Mesenchymal stem cell (in vitro differentiated cells and primary cell): ENCODE measurements around the gene PRKAG2.

ENCODE experiments used
- DNase-seq: peaks from one replicate; pipeline ENCODE4 v3.0.0-alpha.2; 2013
- H2AFZ ChIP-seq: one replicate; pipeline ENCODE4 v1.6.1; 2013; ENCODE audit warnings: low read depth, mild to moderate bottlenecking, control low read depth, inconsistent platforms, low read length, moderate library complexity
- H2AK5ac ChIP-seq: 2 replicates; pipeline ENCODE4 v1.6.1; 2013; ENCODE audit warnings: low read length, moderate library complexity, mild to moderate bottlenecking, inconsistent platforms; ENCODE audit not compliant: severe bottlenecking
- H2BK120ac ChIP-seq: one replicate; pipeline ENCODE4 v1.6.1; 2013; ENCODE audit warnings: low read depth, mild to moderate bottlenecking, inconsistent platforms, low read length, moderate library complexity
- H2BK12ac ChIP-seq, 2 experiments: one replicate each; pipeline ENCODE4 v1.6.1; 2013; ENCODE audit warnings: inconsistent platforms in 2 of 2, low read length in 2 of 2, mild to moderate bottlenecking in 2 of 2, moderate library complexity in 2 of 2, control low read depth in 1 of 2
- H2BK15ac ChIP-seq: one replicate; pipeline ENCODE4 v1.6.1; 2013; ENCODE audit warnings: mild to moderate bottlenecking, low read depth, inconsistent platforms; ENCODE audit not compliant: poor library complexity, severe bottlenecking
- H2BK5ac ChIP-seq: 2 replicates; pipeline ENCODE4 v1.6.1; 2013; ENCODE audit warnings: low read depth, mild to moderate bottlenecking, low read length, control low read depth, inconsistent platforms; ENCODE audit not compliant: poor library complexity, severe bottlenecking
- H3K14ac ChIP-seq, 2 experiments: one replicate each; pipeline ENCODE4 v1.6.1; 2013; ENCODE audit warnings: inconsistent platforms in 2 of 2, low read length in 2 of 2, control low read depth in 1 of 2, mild to moderate bottlenecking in 1 of 2, moderate library complexity in 1 of 2
- H3K18ac ChIP-seq, 2 experiments: one replicate each; pipeline ENCODE4 v1.6.1; 2013; ENCODE audit warnings: inconsistent platforms in 2 of 2, low read length in 2 of 2, control low read depth in 1 of 2, low read depth in 1 of 2, mild to moderate bottlenecking in 1 of 2
- H3K23ac ChIP-seq, 2 experiments: one replicate each; pipeline ENCODE4 v1.6.1; 2013; ENCODE audit warnings: inconsistent platforms in 2 of 2, low read length in 2 of 2, mild to moderate bottlenecking in 2 of 2, moderate library complexity in 2 of 2, control low read depth in 1 of 2
- H3K27ac ChIP-seq: 2 replicates; pipeline ENCODE4 v1.5.1; 2013; ENCODE audit warnings: mild to moderate bottlenecking, moderate library complexity, low read length, control low read depth, inconsistent platforms; ENCODE audit not compliant: poor library complexity, severe bottlenecking
- H3K27me3 ChIP-seq, 2 experiments: 2 replicates each; pipeline versions ENCODE4 v1.6.1 to v1.7.0; 2013; ENCODE audit warnings: low read length in 2 of 2, mild to moderate bottlenecking in 2 of 2, moderate library complexity in 2 of 2, control low read depth in 1 of 2, inconsistent platforms in 1 of 2; ENCODE audit not compliant: control insufficient read depth in 1 of 2, insufficient read depth in 1 of 2
- H3K36me3 ChIP-seq, 2 experiments: 2 replicates each; pipeline versions ENCODE4 v1.6.1 to v1.7.0; 2013; ENCODE audit warnings: low read length in 2 of 2, control low read depth in 1 of 2, inconsistent platforms in 1 of 2, low read depth in 1 of 2, mild to moderate bottlenecking in 1 of 2; ENCODE audit not compliant: insufficient read depth in 2 of 2, control insufficient read depth in 1 of 2
- H3K4ac ChIP-seq, 2 experiments: one replicate each; pipeline ENCODE4 v1.6.1; 2013; ENCODE audit warnings: inconsistent platforms in 2 of 2, low read length in 2 of 2, mild to moderate bottlenecking in 2 of 2, moderate library complexity in 2 of 2, control low read depth in 1 of 2, low read depth in 1 of 2
- H3K4me1 ChIP-seq: 2 replicates; pipeline ENCODE4 v1.6.1; 2013; ENCODE audit warnings: low read depth, low read length, control low read depth; ENCODE audit not compliant: control insufficient read depth, insufficient read depth
- H3K4me2 ChIP-seq: 2 replicates; pipeline ENCODE4 v1.6.1; 2013; ENCODE audit warnings: low read length, mild to moderate bottlenecking, inconsistent platforms; ENCODE audit not compliant: poor library complexity, severe bottlenecking
- H3K4me3 ChIP-seq, 2 experiments: 2 replicates each; pipeline versions ENCODE4 v1.5.1 to v1.7.0; 2013; ENCODE audit warnings: low read length in 2 of 2, mild to moderate bottlenecking in 2 of 2, control low read depth in 1 of 2, low read depth in 1 of 2; ENCODE audit not compliant: insufficient read depth in 1 of 2
- H3K79me1 ChIP-seq: replicated peaks from 2 replicates; pipeline ENCODE4 v1.6.1; 2013; ENCODE audit warnings: mild to moderate bottlenecking, control low read depth, low read length, inconsistent platforms; ENCODE audit not compliant: poor library complexity, severe bottlenecking
- H3K9ac ChIP-seq: 2 replicates; pipeline ENCODE4 v1.7.0; 2013; ENCODE audit warnings: mild to moderate bottlenecking, low read length, moderate library complexity
- H3K9me3 ChIP-seq: 2 replicates; pipeline ENCODE4 v1.7.0; 2013; ENCODE audit warnings: mild to moderate bottlenecking, low read length; ENCODE audit not compliant: control insufficient read depth
- H4K8ac ChIP-seq: one replicate; pipeline ENCODE4 v1.6.1; 2013; ENCODE audit warnings: inconsistent platforms, mild to moderate bottlenecking, low read length, moderate library complexity
- H4K91ac ChIP-seq: one replicate; pipeline ENCODE4 v1.6.1; 2013; ENCODE audit warnings: mild to moderate bottlenecking, low read length, inconsistent platforms
- WGBS: methylation state at CpG from one replicate; pipeline ENCODE4 v1.1.7; 2013; ENCODE audit warnings: mixed read lengths; 5-methylcytosine and 5-hydroxymethylcytosine counted together

The PRKAG2 gene

DNA sequence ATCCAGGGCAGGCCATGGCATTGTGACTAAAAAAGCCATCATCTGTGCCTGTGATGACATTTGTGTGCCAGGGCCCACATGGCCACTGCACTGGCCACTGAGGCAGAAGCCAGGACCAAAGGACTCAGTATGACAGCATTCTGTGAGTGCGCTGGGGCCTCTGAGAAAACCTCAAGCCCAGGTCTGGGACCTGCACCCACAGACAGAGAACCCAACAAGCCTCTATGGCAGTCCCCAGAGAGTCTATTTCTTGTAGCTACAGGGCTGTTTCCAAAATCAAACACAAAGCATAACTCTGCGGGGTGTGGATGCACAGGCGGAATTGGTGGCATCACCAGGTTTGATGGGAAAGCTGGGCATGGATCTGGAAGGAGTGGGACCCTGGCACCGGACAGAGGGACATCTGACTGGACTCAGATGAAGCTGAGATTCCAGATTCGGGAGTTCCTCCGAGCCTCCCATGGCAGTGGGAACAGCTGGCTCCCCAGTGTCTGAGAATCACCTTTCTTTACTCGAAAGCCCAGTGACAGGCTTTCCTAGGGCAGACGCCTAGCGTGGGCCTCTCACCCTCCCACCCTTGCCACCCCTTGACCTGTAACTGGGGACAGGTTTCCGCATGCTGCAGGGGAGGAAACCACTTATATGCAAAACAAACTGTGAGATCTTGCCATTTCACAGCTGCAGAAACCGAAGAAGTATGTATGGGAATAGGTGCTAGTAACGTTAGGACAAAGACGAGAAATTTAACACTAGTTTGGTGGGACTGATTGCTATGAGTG is 286.7 kb downstream of the PRKAG2 start:
- H4K8ac ChIP-seq, result no peak overlapping the region
- no peak overlapping the region for H2BK5ac ChIP-seq
- no peak overlapping the region for H2BK15ac ChIP-seq
- peaks cover 22% of the 10 kb centered on the region for H3K4me1 ChIP-seq
- H3K4ac ChIP-seq, result no peak overlapping the region
- H3K27me3 ChIP-seq, result no peaks in the 10 kb centered on the region
- no peak overlapping the region for H2AFZ ChIP-seq
- H3K9ac ChIP-seq, result no peak overlapping the region
- no peak overlapping the region for H3K23ac ChIP-seq
- H3K9me3 ChIP-seq, result no peaks in the 10 kb centered on the region
- H3K4me3 ChIP-seq, result no peak overlapping the region
- H3K79me1 ChIP-seq, result peaks cover 36% of the 10 kb centered on the region
- H3K36me3 ChIP-seq, result peaks cover 16 to 35% of the 10 kb centered on the region in 2 experiments
- H2BK120ac ChIP-seq, result no peak overlapping the region
- no peak overlapping the region for H3K27ac ChIP-seq
- H2AK5ac ChIP-seq, result peak overlapping the region; percentile 28
- DNase-seq, result no peak
- no peak overlapping the region for H2BK12ac ChIP-seq
- WGBS, result 93% methylated on average over 13 of the region's 13 CpGs
- H3K18ac ChIP-seq, result no peak overlapping the region
- H3K14ac ChIP-seq, result no peak overlapping the region
- no peak overlapping the region for H3K4me2 ChIP-seq
- no peak overlapping the region for H4K91ac ChIP-seq

- no peak overlapping the region for H2BK15ac ChIP-seq
- no peak overlapping the region for H3K4me3 ChIP-seq
- H4K91ac ChIP-seq, result no peak overlapping the region
- H3K36me3 ChIP-seq, result peaks cover 13 to 32% of the 10 kb centered on the region in 2 experiments
- no peak overlapping the region for H3K4me2 ChIP-seq
- no peaks in the 10 kb centered on the region for H3K9me3 ChIP-seq
- H2AK5ac ChIP-seq, result no peak overlapping the region
- no peak overlapping the region for H3K27ac ChIP-seq
- peaks cover 39% of the 10 kb centered on the region for H3K79me1 ChIP-seq
- no peak overlapping the region for H2AFZ ChIP-seq
- no peak overlapping the region for H3K4ac ChIP-seq
- H3K14ac ChIP-seq, result no peak overlapping the region
- H3K4me1 ChIP-seq, result peaks cover 20% of the 10 kb centered on the region
- no peak overlapping the region for H4K8ac ChIP-seq
- no peak overlapping the region for H3K18ac ChIP-seq
- H3K27me3 ChIP-seq, result no peaks in the 10 kb centered on the region
- H3K9ac ChIP-seq, result no peak overlapping the region
- H2BK5ac ChIP-seq, result no peak overlapping the region
- no peak for DNase-seq
- H2BK12ac ChIP-seq, result no peak overlapping the region
- 93% methylated on average over 9 of the region's 9 CpGs for WGBS
- no peak overlapping the region for H2BK120ac ChIP-seq
- no peak overlapping the region for H3K23ac ChIP-seq
Observed at GRCh38 chr7:151588982-151589381, 287.9 kb downstream of the PRKAG2 start.

DNA sequence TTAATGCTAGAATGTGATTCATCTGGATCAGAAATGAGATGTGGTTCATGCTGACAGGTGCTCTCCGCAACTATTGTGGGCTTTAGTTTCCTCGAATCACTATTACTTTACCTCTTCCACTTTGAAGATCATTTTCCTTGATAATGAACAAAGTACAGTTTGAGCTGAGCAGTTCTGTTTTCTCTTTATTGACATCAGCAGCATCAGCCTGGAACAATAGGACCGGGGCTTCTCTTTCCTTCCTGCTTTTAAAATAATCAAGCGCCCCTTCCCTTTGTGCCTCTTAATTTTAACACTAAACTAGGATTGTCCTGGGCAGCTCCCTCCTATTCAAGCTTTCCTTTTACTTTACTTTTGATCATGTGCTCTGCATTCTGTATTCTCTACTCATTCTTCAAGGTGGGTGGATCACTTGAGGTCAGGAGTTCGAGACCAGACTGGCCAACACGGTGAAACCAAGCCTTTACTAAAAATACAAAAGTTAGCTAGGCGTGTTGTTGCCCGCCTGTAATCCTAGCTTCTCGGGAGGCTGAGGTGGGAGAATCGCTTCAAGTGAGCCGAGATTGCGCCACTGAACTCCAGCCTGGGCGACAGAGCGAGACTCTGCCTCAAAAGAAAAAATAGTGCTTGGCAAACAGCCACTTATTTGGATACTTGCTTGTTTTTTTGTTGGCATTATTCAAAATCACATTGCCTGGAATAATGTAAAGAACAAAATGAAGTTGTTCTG is 290.2 kb downstream of the PRKAG2 start:
- no peak overlapping the region for H2BK120ac ChIP-seq
- H3K27me3 ChIP-seq, result no peaks in the 10 kb centered on the region
- no peak overlapping the region for H4K91ac ChIP-seq
- no peak overlapping the region for H3K23ac ChIP-seq
- H3K9me3 ChIP-seq, result no peaks in the 10 kb centered on the region
- no peak overlapping the region for H3K27ac ChIP-seq
- H3K4me1 ChIP-seq, result peaks cover 8% of the 10 kb centered on the region
- no peak overlapping the region for H3K4ac ChIP-seq
- H2AFZ ChIP-seq, result no peak overlapping the region
- DNase-seq, result no peak
- peaks cover 44% of the 10 kb centered on the region for H3K79me1 ChIP-seq
- H3K18ac ChIP-seq, result no peak overlapping the region
- H3K4me3 ChIP-seq, result no peak overlapping the region
- H2BK15ac ChIP-seq, result no peak overlapping the region
- H3K4me2 ChIP-seq, result no peak overlapping the region
- no peak overlapping the region for H3K9ac ChIP-seq
- no peak overlapping the region for H4K8ac ChIP-seq
- no peak overlapping the region for H2AK5ac ChIP-seq
- no peak overlapping the region for H2BK5ac ChIP-seq
- no peak overlapping the region for H3K14ac ChIP-seq
- H3K36me3 ChIP-seq, result peaks cover 13 to 33% of the 10 kb centered on the region in 2 experiments
- WGBS, result 96% methylated on average over 14 of the region's 14 CpGs
- H2BK12ac ChIP-seq, result no peak overlapping the region

GRCh38 chr7:151585744-151586393 is 291.0 kb downstream of the PRKAG2 start:
- 98% methylated on average over 18 of the region's 18 CpGs for WGBS
- no peaks in the 10 kb centered on the region for H3K27me3 ChIP-seq

More at GRCh38 chr7:151585744-151586393, 291.0 kb downstream of the PRKAG2 start:
- H2BK120ac ChIP-seq, result no peak overlapping the region
- H3K4me1 ChIP-seq, result peaks cover 2% of the 10 kb centered on the region
- H3K18ac ChIP-seq, result no peak overlapping the region
- no peak overlapping the region for H4K8ac ChIP-seq
- H3K23ac ChIP-seq, result no peak overlapping the region
- H4K91ac ChIP-seq, result no peak overlapping the region
- H2BK5ac ChIP-seq, result no peak overlapping the region
- H2AFZ ChIP-seq, result no peak overlapping the region
- H3K9me3 ChIP-seq, result peaks cover 4% of the 10 kb centered on the region
- H3K4me3 ChIP-seq, result no peak overlapping the region
- no peak overlapping the region for H3K4me2 ChIP-seq
- DNase-seq, result no peak
- H2AK5ac ChIP-seq, result no peak overlapping the region
- peaks cover 14 to 24% of the 10 kb centered on the region in 2 experiments for H3K36me3 ChIP-seq
- no peak overlapping the region for H3K27ac ChIP-seq
- H3K79me1 ChIP-seq, result peaks cover 41% of the 10 kb centered on the region
- no peak overlapping the region for H3K4ac ChIP-seq
- H3K9ac ChIP-seq, result no peak overlapping the region
- no peak overlapping the region for H2BK15ac ChIP-seq
- no peak overlapping the region for H2BK12ac ChIP-seq
- H3K14ac ChIP-seq, result no peak overlapping the region
